ENCODE results near the gene SEPTIN1.

Gene SEPTIN1

GRCh38 chr16:30394592-30395154, 12.3 kb upstream of the SEPTIN1 start:
- TF ChIP-seq CTCF (IDR thresholded peaks at IDR 0.05; ENCODE audit: low read depth, low read length, missing control alignments): no peak
- DNase-seq (ENCODE audit: low read depth): no peak
- peak overlapping the region; percentile 92 for H3K4me3 ChIP-seq (ENCODE audit: low read depth, low read length)

- no peak overlapping the region for H3K4me3 ChIP-seq (ENCODE audit: low read depth, low read length)
- TF ChIP-seq CTCF (IDR thresholded peaks at IDR 0.05; ENCODE audit: low read depth, low read length, missing control alignments): no peak
- DNase-seq (ENCODE audit: low read depth): no peak
Observed at GRCh38 chr16:30383521-30383920, 1.2 kb upstream of the SEPTIN1 start.

GRCh38 chr16:30381291-30382041, 895 bp downstream of the SEPTIN1 start:
- no peak for DNase-seq (ENCODE audit: low read depth)
- H3K4me3 ChIP-seq (ENCODE audit: low read depth, low read length): peak overlapping the region; percentile 63
- no peak for TF ChIP-seq CTCF (IDR thresholded peaks at IDR 0.05; ENCODE audit: low read depth, low read length, missing control alignments)

- TF ChIP-seq CTCF (IDR thresholded peaks at IDR 0.05; ENCODE audit: low read depth, low read length, missing control alignments): no peak
- no peak overlapping the region; the same call in 1 of the 2 replicates for H3K4me3 ChIP-seq (ENCODE audit: low read depth, low read length)
- DNase-seq (ENCODE audit: low read depth): no peak
Observed at GRCh38 chr16:30380803-30381208, 1.6 kb downstream of the SEPTIN1 start.

- no peak overlapping the region for H3K4me3 ChIP-seq (ENCODE audit: low read depth, low read length)
- TF ChIP-seq CTCF (IDR thresholded peaks at IDR 0.05; ENCODE audit: low read depth, low read length, missing control alignments): no peak
- DNase-seq (ENCODE audit: low read depth): no peak
Observed at GRCh38 chr16:30380072-30380802, 2.1 kb downstream of the SEPTIN1 start.

GRCh38 chr16:30379158-30379783, 3.1 kb downstream of the SEPTIN1 start:
- H3K4me3 ChIP-seq (ENCODE audit: low read depth, low read length): peak overlapping the region; percentile 52
- no peak for DNase-seq (ENCODE audit: low read depth)
- TF ChIP-seq CTCF (IDR thresholded peaks at IDR 0.05; ENCODE audit: low read depth, low read length, missing control alignments): no peak
